ENCODE results near the gene MRPS33.

MRPS33 gene

DNA sequence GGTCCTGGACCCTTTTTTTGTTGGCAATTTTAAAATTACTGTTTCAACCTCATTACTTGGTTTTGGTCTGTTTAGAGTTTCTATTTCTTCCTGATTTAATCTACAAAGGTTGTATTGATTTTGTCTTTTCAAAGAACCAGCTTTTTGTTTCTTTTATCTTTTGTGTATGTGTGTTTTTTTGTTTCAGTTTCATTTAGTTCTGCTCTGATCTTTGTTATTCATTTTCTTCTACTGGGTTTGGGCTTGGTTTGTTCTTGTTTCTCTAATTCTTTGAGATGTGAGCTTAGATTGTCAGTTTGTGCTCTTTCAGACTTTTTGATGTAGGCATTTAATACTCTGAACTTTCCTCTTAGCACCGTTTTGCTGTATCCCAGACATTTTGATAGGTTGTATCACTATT is 8.5 kb upstream of the MRPS33 start:
- no peak for DNase-seq (ENCODE audit: low spot score)
- TF ChIP-seq, protein P1, sequence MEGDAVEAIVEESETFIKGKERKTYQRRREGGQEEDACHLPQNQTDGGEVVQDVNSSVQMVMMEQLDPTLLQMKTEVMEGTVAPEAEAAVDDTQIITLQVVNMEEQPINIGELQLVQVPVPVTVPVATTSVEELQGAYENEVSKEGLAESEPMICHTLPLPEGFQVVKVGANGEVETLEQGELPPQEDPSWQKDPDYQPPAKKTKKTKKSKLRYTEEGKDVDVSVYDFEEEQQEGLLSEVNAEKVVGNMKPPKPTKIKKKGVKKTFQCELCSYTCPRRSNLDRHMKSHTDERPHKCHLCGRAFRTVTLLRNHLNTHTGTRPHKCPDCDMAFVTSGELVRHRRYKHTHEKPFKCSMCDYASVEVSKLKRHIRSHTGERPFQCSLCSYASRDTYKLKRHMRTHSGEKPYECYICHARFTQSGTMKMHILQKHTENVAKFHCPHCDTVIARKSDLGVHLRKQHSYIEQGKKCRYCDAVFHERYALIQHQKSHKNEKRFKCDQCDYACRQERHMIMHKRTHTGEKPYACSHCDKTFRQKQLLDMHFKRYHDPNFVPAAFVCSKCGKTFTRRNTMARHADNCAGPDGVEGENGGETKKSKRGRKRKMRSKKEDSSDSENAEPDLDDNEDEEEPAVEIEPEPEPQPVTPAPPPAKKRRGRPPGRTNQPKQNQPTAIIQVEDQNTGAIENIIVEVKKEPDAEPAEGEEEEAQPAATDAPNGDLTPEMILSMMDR (IDR thresholded peaks at IDR 0.05): no peak
- Histone ChIP-seq H3K4me3 (no peak overlapping the region), H3K27ac (no peak overlapping the region)

- TF ChIP-seq, protein P1 (IDR thresholded peaks at IDR 0.05): no peak
- no peak overlapping the region for H3K4me3 ChIP-seq
- no peak for DNase-seq (ENCODE audit: low spot score)
- H3K27ac ChIP-seq: no peak overlapping the region
Observed at GRCh38 chr7:141017555-141017954, 2.8 kb upstream of the MRPS33 start.

GRCh38 chr7:141016349-141016748 is 1.6 kb upstream of the MRPS33 start:
- Histone ChIP-seq H3K4me3 (no peak overlapping the region), H3K27ac (no peak overlapping the region)
- TF ChIP-seq, protein P1 (IDR thresholded peaks at IDR 0.05): no peak
- DNase-seq (ENCODE audit: low spot score): no peak

DNA sequence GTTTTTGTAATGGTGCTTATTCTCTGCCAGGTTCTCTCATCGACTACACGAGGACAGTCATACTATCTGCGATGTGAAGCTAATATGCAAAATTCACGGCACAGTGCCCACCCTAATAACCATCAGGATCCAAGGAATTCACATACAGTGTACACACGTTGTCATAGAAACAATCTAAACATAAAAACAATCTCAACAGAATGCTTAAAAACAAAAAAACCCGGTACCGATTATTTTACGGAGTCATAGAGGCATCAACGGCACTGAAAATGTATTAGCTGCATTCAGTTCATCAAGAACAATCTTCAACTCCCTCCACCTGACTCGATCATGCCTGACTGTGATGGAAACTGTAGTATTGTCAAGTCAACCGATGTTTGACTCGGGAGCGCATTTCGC is 628 bp downstream of the MRPS33 start:
- Histone ChIP-seq H3K4me3 (peak overlapping the region; percentile 81), H3K27ac (peak overlapping the region; percentile 64 to 88)
- DNase-seq (ENCODE audit: low spot score): no peak
- TF ChIP-seq, protein P1 (IDR thresholded peaks at IDR 0.05): no peak

- H3K27ac ChIP-seq: no peak overlapping the region
- no peak for DNase-seq (ENCODE audit: low spot score)
- TF ChIP-seq, protein P1 (IDR thresholded peaks at IDR 0.05): no peak
- no peak overlapping the region for H3K4me3 ChIP-seq
Observed at GRCh38 chr7:141013345-141013715, 1.4 kb downstream of the MRPS33 start.

GRCh38 chr7:141012696-141013344 is 1.9 kb downstream of the MRPS33 start:
- TF ChIP-seq, protein P1 (IDR thresholded peaks at IDR 0.05): no peak

DNA sequence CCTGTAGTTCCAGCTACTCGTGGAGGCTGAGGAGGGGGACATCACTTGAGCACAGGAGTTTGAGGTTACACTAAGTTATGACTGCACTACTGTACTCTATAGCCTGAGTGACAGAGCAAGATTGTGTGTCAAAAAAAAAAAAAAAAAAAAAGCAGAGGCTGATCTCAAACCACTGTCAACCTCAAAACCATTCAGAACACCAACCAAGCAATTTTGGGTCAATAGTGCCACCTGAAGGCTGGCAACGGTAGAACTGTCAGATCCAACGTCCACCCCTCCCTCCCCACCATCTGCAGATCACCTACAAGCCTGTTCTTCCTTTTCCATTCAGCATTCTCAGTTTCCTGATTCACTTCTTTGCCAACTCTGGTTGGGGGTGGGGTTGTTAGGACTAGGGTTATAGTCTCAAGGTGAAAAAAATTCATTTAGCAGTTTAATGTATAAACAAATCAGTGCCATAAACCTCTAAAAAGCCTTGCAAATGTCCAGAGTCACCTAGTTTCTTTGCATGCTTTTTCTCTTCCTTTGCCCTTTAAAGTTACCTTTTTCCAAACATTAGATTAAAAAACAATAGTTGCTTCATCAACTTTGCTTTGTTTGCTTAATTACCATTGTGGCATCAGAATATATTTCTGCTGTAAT is 2.6 kb downstream of the MRPS33 start:
- H3K27ac ChIP-seq: no peak overlapping the region
- TF ChIP-seq, protein P1 (IDR thresholded peaks at IDR 0.05): peak; percentile 15
- H3K4me3 ChIP-seq: no peak overlapping the region
- no peak for DNase-seq (ENCODE audit: low spot score)

More at GRCh38 chr7:141012696-141013344, 1.9 kb downstream of the MRPS33 start:
- Histone ChIP-seq H3K4me3 (no peak overlapping the region), H3K27ac (no peak overlapping the region)
- no peak for DNase-seq (ENCODE audit: low spot score)
